HG02759 (cell line): ENCODE results near the gene ZNF397.
A peak's percentile ranks its signal among the peaks of the same experiment; 100 is the strongest.

Experiments used
- ATAC-seq: cut with Tn5 transposase; IDR thresholded peaks from one replicate; pipeline ENCODE4 v1.9.1; 2021; ENCODE audit warnings: mild to moderate bottlenecking, moderate library complexity; ENCODE audit not compliant: unreplicated experiment

Gene ZNF397

DNA sequence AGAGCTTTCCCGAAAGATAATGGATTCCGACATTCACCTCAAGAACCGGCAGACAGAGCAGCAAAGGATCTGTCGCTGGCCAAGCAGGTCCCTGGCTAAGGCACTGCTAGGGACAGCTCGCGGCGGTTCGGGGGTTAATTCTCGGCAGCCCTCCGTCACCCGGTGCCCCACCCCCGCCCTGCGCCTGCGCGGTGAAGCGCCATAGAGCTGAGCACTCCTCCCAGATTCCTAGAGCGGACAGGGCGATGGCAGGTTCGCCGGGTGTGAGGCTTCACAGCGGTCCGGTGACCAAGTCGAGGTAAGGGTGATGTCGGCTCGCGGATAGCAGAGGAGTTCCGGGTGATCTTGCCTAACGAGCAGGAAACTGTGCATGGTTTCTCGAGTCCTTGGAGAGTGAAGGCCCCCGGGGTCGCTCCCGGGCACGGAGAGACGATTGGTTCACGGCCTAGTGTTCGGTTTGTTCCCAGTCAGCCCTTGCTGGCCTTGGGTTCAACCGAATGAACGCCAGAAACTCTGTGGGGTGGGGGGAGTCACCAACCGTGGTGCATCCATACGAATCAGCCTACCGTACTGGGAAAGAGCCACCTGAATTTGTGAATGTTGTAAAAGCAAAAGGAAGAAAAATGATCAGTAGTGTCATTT lies 49.4 kb downstream of the ZNF397 start, which contains the start of gene ZSCAN30:
Gene ZSCAN30, minus strand, starts transcription at position 136 of the 642 bp plus-strand sequence. CDS start 25,877 bp downstream, outside the sequence.
- ATAC-seq = peak; percentile 94

DNA sequence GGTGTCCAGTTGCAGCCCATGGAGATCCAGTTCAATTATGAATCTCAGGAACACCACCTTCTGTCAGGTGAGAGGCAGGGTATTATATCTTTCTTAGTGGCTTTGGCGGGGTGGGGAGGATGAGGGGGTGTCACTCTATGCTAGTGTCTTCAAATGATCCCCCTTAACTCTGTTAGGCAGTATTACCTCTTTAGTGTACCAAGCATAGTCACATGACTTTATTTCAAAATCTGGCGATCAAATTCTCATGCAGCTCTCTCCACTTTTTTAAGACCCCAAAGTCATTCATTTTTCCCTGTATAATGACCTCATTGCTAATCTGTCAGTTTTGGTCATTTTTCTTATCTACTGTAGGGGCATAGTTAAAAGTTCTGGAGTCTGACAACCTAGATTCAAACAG lies 50.3 kb downstream of the ZNF397 start:
- no peak for ATAC-seq

DNA sequence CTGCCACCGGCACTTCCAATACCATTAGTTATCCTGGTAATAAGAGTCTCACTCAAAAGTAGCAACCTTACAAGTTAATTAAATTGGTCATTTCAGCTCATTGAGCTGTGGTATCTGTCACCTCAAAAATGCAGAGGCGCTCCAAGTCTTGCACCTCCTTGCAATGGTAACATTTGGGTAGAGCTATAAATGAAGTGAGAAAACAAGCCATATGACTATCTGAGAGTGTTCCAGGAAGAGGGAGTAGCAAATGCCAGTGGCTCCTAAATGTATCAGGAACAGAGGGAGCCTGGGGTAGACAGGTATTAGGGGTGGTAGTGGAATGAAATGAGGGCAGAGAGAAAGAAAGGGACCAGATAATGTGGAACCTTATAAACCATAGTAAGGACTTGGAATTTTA lies 55.2 kb downstream of the ZNF397 start:
- no peak for ATAC-seq

DNA sequence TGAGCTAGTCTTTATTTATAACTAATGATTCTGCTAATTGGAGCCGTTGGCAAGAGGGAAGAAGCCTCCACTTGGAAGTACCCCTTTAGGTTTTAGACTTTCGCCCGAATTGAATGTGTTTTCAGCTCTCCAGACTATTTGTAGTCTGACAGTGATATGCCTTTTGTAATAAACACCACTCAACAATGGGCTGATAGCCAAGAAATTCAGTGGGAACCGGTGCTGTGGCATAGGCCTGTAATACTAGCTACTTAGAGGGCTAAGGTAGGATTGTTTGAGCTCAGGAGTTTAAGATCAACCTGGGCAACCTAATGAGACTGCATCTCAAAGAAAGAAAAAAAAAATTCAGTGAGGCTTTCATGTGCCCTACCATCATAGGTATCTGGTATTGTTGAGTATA lies 62.8 kb downstream of the ZNF397 start:
- ATAC-seq = no peak

DNA sequence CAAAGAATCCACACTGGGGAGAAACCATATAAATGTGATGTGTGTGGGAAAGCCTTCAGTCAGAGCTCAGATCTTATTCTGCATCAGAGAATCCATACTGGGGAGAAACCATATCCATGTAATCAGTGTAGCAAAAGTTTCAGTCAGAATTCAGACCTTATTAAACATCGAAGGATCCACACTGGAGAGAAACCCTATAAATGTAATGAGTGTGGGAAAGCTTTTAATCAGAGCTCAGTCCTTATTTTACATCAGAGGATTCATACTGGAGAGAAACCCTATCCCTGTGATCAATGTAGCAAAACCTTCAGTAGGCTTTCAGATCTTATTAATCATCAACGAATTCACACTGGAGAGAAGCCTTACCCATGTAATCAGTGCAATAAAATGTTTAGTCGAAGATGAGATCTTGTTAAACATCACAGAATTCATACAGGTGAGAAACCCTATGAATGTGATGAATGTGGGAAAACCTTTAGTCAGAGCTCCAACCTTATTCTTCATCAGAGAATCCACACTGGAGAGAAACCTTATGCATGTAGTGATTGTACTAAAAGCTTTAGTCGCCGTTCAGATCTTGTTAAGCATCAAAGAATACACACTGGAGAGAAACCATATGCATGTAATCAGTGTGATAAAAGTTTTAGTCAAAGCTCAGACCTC lies 65.9 kb downstream of the ZNF397 start:
- ATAC-seq = no peak
